SIG-M5 treated with dmso at 0.1 percent for 504 hours (cell line): ENCODE measurements around the gene FAM98B.

ENCODE experiments used
- DNase-seq: peaks from one replicate; lab custom pipeline; 2025; ENCODE audit not compliant: unreplicated experiment; lab: John Stamatoyannopoulos, UW

Gene FAM98B

DNA sequence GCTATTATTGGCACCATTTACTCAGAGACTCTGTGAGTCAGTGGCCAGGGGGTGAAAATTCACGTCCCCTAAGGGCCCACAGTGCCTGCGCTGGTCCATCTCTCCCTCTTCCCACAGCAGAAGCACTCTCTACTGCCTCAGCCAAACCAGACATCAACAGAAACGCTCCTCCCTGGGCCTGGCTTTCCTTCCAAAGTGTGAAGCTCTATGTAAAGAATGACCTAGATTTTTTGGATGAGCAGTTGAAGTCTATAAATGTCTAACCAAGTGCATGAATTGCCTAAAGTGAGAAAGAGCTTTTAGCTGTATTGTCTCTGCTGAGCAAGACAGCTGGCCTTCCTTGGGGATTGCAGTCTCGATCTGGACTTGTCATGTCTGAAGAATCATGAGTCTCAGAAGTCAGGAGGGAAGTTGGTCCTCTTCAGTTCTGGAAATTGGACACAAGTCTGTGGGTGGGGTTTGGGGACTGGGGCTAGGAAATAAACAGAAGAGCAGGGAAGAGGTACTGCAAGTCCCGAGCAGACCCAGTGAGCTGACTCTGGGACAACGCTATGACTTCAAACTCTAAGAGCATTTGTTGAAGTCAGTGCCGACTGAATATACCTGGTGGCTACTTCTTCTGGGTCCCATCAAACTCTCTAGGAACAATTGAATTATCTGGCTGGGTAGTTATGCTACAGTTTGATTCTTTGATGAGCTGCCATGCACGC, 81.7 kb downstream of the FAM98B start:
- no peak for DNase-seq

DNA sequence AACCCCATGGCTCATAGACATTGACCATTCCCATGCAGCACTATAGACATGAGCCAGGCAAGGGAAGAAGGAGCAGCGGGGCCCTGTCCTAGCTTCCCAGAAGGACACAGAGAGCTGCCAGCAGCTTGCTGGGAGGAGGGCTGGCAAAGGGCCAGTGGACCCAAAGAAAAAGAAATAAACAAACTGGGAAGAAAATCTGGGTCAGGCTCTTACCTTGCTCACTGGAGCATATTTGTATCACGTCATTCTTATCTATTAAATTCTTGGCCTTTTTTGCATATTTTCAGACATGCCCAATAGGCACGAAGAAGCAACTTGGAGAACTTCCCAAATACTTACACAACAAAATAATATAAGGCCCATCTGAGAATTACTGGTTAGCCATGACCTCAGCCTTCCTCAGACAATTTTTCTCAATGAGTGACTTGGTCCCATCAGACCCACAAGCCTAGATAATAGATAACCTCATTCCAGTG, 82.3 kb downstream of the FAM98B start:
- DNase-seq = no peak
